Measurements from ENCODE around the gene ICAM5.

The ICAM5 gene

DNA sequence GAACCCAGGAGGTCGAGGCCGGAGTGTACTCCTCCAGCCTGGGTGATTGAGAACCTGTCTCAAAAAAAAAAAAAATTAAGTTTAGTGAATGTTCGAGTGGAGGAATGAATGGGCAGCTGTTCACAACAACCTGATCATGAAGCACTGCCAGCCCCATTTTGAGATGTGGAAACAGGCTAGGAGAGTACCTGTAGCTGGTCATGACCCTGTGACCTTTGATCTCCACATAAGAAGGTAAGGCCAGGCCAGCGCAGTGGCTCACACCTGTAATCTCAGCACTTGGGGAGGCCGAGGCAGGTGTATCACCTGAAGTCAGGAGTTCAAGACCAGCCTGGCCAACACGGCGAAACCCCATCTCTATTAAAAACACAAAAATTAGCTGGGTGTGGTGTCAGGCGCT, 36.0 kb downstream of the ICAM5 start:
- no peak overlapping the region for H3K27ac ChIP-seq
- peaks cover 4% of the 10 kb centered on the region for H3K79me2 ChIP-seq
- no peak overlapping the region for H2AFZ ChIP-seq
- H3K4me1 ChIP-seq, result no peaks in the 10 kb centered on the region
- no peaks in the 10 kb centered on the region for H3K27me3 ChIP-seq (ENCODE audit: control insufficient read depth, insufficient read depth, low read length)
- H3K9me3 ChIP-seq (ENCODE audit: control insufficient read depth, low read length), result no peaks in the 10 kb centered on the region
- H3K4me2 ChIP-seq (ENCODE audit: low read length), result no peak overlapping the region
- no peak overlapping the region for H3K4me3 ChIP-seq (ENCODE audit: low read depth, low read length)
- TF ChIP-seq, protein P1, sequence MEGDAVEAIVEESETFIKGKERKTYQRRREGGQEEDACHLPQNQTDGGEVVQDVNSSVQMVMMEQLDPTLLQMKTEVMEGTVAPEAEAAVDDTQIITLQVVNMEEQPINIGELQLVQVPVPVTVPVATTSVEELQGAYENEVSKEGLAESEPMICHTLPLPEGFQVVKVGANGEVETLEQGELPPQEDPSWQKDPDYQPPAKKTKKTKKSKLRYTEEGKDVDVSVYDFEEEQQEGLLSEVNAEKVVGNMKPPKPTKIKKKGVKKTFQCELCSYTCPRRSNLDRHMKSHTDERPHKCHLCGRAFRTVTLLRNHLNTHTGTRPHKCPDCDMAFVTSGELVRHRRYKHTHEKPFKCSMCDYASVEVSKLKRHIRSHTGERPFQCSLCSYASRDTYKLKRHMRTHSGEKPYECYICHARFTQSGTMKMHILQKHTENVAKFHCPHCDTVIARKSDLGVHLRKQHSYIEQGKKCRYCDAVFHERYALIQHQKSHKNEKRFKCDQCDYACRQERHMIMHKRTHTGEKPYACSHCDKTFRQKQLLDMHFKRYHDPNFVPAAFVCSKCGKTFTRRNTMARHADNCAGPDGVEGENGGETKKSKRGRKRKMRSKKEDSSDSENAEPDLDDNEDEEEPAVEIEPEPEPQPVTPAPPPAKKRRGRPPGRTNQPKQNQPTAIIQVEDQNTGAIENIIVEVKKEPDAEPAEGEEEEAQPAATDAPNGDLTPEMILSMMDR (IDR thresholded peaks at IDR 0.05), result no peak
- H3K9ac ChIP-seq, result no peak overlapping the region
- H3K36me3 ChIP-seq (ENCODE audit: control insufficient read depth, insufficient read depth, low read length), result no peaks in the 10 kb centered on the region

DNA sequence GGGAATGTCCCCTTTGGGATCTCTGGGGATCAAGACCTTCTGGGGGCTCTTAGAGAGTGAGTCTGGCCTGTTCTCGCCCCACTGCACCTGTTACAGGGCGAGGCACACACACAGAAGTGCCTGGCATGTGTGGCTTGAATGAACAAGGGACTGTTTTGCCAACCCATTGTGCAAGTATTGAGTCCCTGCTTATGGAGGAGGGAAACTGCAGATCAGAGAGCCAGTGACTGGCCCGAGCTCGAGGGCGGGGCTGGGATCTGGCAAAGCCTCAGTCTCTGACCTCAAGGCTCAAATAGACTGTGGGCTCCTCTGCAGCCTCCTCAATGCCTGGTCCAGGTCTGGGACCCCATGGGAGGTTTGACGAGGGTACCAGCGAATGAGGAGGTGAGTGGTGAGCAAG, 38.0 kb downstream of the ICAM5 start:
- Histone ChIP-seq H2AFZ (no peak overlapping the region), H3K36me3 (ENCODE audit: control insufficient read depth, insufficient read depth, low read length) (no peaks in the 10 kb centered on the region), H3K79me2 (peaks cover 8% of the 10 kb centered on the region), H3K4me1 (peaks cover 8% of the 10 kb centered on the region), H3K4me3 (ENCODE audit: low read depth, low read length) (no peak overlapping the region), H3K27ac (no peak overlapping the region), H3K9me3 (ENCODE audit: control insufficient read depth, low read length) (no peaks in the 10 kb centered on the region), H3K4me2 (ENCODE audit: low read length) (no peak overlapping the region), H3K27me3 (ENCODE audit: control insufficient read depth, insufficient read depth, low read length) (no peaks in the 10 kb centered on the region), H3K9ac (no peak overlapping the region)
- TF ChIP-seq, protein P1 (IDR thresholded peaks at IDR 0.05), result no peak

DNA sequence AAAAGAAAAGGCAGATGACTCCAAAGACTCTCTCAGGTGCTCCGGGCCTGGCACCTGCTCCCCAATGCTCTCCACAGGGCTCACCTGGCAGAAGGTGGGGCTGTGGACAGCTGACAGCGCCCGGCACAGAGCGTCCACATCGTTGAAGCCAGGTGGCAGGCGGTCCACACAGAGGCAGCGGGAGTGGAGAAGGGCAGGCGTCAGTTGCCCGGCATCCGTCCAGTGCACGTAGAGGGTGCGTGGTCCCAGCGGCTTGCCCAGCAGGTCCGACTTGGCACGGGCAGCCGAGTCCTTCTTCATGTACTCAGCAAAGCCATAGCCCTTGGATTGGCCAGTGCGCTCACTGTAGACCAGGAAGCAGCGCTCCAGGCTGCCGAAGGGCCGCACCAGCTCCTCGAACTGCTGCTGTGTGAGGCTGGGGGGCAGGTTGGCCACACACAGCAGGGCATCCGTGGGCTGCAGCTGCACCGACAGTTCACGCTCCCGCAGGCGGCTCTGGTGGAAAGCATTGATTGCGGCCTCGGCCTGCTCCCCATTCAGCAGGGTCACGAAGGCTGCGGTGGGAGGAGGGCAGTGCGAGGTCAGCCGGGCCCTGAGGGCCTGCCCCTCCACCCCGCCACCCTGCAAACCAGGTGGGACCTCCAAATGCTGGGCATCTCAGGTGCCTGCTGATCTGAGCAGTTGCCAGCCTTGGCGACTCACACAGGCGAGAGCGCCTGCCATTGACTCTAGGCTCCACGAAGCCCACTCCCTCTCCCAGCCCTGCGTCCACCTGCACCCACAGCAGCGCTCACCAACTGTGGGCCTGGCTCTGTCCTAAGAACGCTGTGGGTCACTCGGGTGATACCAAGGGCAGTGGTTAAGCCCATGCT, 39.0 kb downstream of the ICAM5 start:
- TF ChIP-seq, protein P1 (IDR thresholded peaks at IDR 0.05), result no peak
- no peak overlapping the region for H3K4me3 ChIP-seq (ENCODE audit: low read depth, low read length)
- peaks cover 8% of the 10 kb centered on the region for H3K79me2 ChIP-seq
- no peak overlapping the region for H3K27ac ChIP-seq
- H3K4me2 ChIP-seq (ENCODE audit: low read length), result no peak overlapping the region
- H3K27me3 ChIP-seq (ENCODE audit: control insufficient read depth, insufficient read depth, low read length), result no peaks in the 10 kb centered on the region
- H3K36me3 ChIP-seq (ENCODE audit: control insufficient read depth, insufficient read depth, low read length), result no peaks in the 10 kb centered on the region
- H3K9me3 ChIP-seq (ENCODE audit: control insufficient read depth, low read length), result no peaks in the 10 kb centered on the region
- peaks cover 8% of the 10 kb centered on the region for H3K4me1 ChIP-seq
- no peak overlapping the region for H3K9ac ChIP-seq
- H2AFZ ChIP-seq, result no peak overlapping the region

DNA sequence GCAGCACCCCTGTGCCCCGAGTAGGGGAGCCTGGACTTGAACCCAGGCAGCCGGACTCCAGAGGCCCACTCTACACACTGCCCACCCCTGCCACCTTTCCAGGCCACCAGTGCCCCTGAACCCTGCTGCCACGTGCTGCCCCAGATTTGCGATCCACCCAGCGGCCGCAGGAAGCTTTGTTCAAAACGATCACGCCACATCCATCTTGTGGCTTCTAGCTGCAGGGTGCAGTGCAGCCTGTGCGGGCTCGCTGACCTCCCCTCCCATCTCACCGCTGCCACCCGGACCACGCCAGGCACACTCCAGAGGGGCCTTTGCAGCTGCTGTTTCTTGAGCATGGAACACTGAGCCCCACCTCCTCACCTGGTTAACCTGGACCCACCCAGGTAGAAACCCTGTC, 39.8 kb downstream of the ICAM5 start:
- H3K9me3 ChIP-seq (ENCODE audit: control insufficient read depth, low read length), result no peaks in the 10 kb centered on the region
- H3K4me2 ChIP-seq (ENCODE audit: low read length), result no peak overlapping the region
- TF ChIP-seq, protein P1 (IDR thresholded peaks at IDR 0.05), result no peak
- H3K4me3 ChIP-seq (ENCODE audit: low read depth, low read length), result no peak overlapping the region
- H2AFZ ChIP-seq, result no peak overlapping the region
- no peak overlapping the region for H3K27ac ChIP-seq
- H3K27me3 ChIP-seq (ENCODE audit: control insufficient read depth, insufficient read depth, low read length), result no peaks in the 10 kb centered on the region
- peaks cover 6% of the 10 kb centered on the region for H3K79me2 ChIP-seq
- peaks cover 10% of the 10 kb centered on the region for H3K4me1 ChIP-seq
- H3K36me3 ChIP-seq (ENCODE audit: control insufficient read depth, insufficient read depth, low read length), result no peaks in the 10 kb centered on the region
- H3K9ac ChIP-seq, result no peak overlapping the region
